Type B pancreatic cell (in vitro differentiated cells): ENCODE measurements around the gene MRTFA. TPM values are rescaled to one million over a fixed set of nuclear protein-coding genes. Genes with fewer than 3 reads are reported as not detected.
"Not testable (repeated sequence)": the region's sequence is repeated elsewhere in the genome, so short reads cannot be mapped to it uniquely, and the experiment has no call there.

Experiments used
- DNase-seq: peaks from one replicate; pipeline ENCODE4 v3.0.0; 2021; ENCODE audit warnings: mixed read lengths; ENCODE audit not compliant: unreplicated experiment; ENCODE audit errors: extremely low spot score
- H3K27ac Mint-ChIP-seq: 2 replicates; pipeline ENCODE4 v1.8.0; 2021; ENCODE audit warnings: mild to moderate bottlenecking, mixed read lengths
- H3K27me3 Mint-ChIP-seq: 2 replicates; pipeline ENCODE4 v1.8.0; 2021; ENCODE audit warnings: mixed read lengths
- H3K36me3 Mint-ChIP-seq: 2 replicates; pipeline ENCODE4 v1.8.0; 2021; ENCODE audit warnings: mixed read lengths
- H3K4me1 Mint-ChIP-seq: one replicate; pipeline ENCODE4 v1.8.0; 2021; ENCODE audit warnings: mixed read lengths; ENCODE audit not compliant: unreplicated experiment
- H3K4me3 Mint-ChIP-seq: 2 replicates; pipeline ENCODE4 v1.8.0; 2021; ENCODE audit warnings: mild to moderate bottlenecking, mixed read lengths
- H3K9me3 Mint-ChIP-seq: 2 replicates; pipeline ENCODE4 v1.8.0; 2021; ENCODE audit warnings: mixed read lengths
- CTCF ChIP-seq: fragments of 200-600 bp; sonication (generic); conservative IDR thresholded peaks from 2 replicates; pipeline ENCODE4 v1.5.0; 2021; ENCODE audit warnings: antibody characterized with exemption, mild to moderate bottlenecking
- total RNA-seq: library from RNA; stranded (reverse); gene quantifications from 2 replicates; pipeline ENCODE4 v1.2.1, GENCODE V29; 2021; ENCODE audit warnings: low replicate concordance

The MRTFA gene
- total RNA-seq, 1 donor from 2014 or later = 49.8 TPM

- peaks cover 34% of the 10 kb centered on the region for H3K4me1 Mint-ChIP-seq
- H3K36me3 Mint-ChIP-seq = peaks cover 16% of the 10 kb centered on the region
- TF ChIP-seq CTCF = no peak
- no peak overlapping the region for H3K27ac Mint-ChIP-seq
- no peak for DNase-seq
- H3K4me3 Mint-ChIP-seq = no peak overlapping the region
- H3K9me3 Mint-ChIP-seq = peaks cover 5% of the 10 kb centered on the region
- H3K27me3 Mint-ChIP-seq = no peaks in the 10 kb centered on the region
These were observed 44.0 kb downstream of the MRTFA start for GRCh38 chr22:40592352-40593113.

- Mint-ChIP-seq H3K4me1 (peaks cover 30% of the 10 kb centered on the region), H3K27ac (no peak overlapping the region), H3K4me3 (no peak overlapping the region), H3K9me3 (no peaks in the 10 kb centered on the region), H3K36me3 (peaks cover 37% of the 10 kb centered on the region), H3K27me3 (no peaks in the 10 kb centered on the region)
- no peak for DNase-seq
- no peak for TF ChIP-seq CTCF
These were observed 47.8 kb downstream of the MRTFA start for GRCh38 chr22:40588726-40589125.

GRCh38 chr22:40586781-40587180 is 49.7 kb downstream of the MRTFA start:
- H3K9me3 Mint-ChIP-seq = peaks cover 4% of the 10 kb centered on the region

DNA sequence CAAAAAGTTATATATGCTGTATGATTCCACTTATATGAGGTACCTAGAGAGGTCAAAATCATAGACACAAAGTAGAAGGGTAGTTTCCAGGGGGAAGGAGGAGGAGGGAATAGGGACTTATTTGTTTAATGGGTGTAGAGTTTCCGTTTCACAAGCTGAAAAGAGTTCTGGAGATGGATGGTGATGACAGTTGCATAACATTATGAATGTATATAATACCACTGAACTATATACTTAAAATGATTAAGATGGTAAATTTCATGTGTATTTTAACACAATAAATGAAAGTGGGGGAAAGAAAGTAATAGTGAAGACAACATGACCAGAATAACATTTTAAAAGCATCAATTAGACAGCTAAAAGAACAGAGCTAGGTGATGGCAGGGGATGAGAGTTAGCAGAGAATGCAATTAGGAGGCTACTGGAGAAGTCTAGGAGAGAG is 51.2 kb downstream of the MRTFA start:
- H3K36me3 Mint-ChIP-seq = peaks cover 50% of the 10 kb centered on the region
- peaks cover 4% of the 10 kb centered on the region for H3K9me3 Mint-ChIP-seq
- no peak for DNase-seq
- no peak for TF ChIP-seq CTCF
- H3K4me3 Mint-ChIP-seq = no peak overlapping the region
- H3K4me1 Mint-ChIP-seq = peaks cover 17% of the 10 kb centered on the region
- no peaks in the 10 kb centered on the region for H3K27me3 Mint-ChIP-seq
- H3K27ac Mint-ChIP-seq = no peak overlapping the region

More at GRCh38 chr22:40586781-40587180, 49.7 kb downstream of the MRTFA start:
- H3K4me3 Mint-ChIP-seq = no peak overlapping the region
- TF ChIP-seq CTCF = no peak
- no peaks in the 10 kb centered on the region for H3K27me3 Mint-ChIP-seq
- H3K27ac Mint-ChIP-seq = no peak overlapping the region
- H3K36me3 Mint-ChIP-seq = peaks cover 50% of the 10 kb centered on the region
- DNase-seq = no peak
- peaks cover 20% of the 10 kb centered on the region for H3K4me1 Mint-ChIP-seq

DNA sequence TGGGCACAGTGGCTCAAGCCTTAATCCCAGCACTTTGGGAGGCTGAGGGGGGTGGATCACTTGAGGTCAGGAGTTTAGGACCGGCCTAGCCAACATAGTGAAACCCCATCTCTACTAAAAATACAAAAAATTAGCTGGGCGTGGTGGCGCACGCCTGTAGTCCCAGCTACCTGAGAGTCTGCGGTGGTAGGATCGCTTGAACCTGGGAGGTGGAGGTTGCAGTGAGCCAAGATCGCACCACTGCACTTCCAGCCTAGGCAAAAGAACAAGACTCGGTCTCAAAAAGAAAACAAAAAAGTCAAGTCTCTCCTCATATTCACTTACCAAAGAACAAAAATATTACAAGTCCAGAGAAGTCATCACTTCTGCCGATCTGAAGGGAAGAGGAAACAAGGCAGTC is 51.8 kb downstream of the MRTFA start:
- H3K9me3 Mint-ChIP-seq, H3K27me3 Mint-ChIP-seq, H3K27ac Mint-ChIP-seq, DNase-seq, H3K4me3 Mint-ChIP-seq: not testable (repeated sequence)
- Mint-ChIP-seq H3K4me1 (peaks cover 17% of the 10 kb centered on the region), H3K36me3 (peaks cover 50% of the 10 kb centered on the region)

GRCh38 chr22:40583053-40583741 is 53.3 kb downstream of the MRTFA start:
- DNase-seq = no peak
- Mint-ChIP-seq H3K27ac (no peak overlapping the region), H3K4me3 (no peak overlapping the region), H3K36me3 (peaks cover 42% of the 10 kb centered on the region), H3K9me3 (peaks cover 4% of the 10 kb centered on the region), H3K27me3 (no peaks in the 10 kb centered on the region), H3K4me1 (peaks cover 17% of the 10 kb centered on the region)
- TF ChIP-seq CTCF = no peak
